ENCODE data around the gene PTPN5.

The PTPN5 gene

GRCh38 chr11:18739685-18740084 is 51.9 kb downstream of the PTPN5 start:
- no peak for DNase-seq

GRCh38 chr11:18737642-18738041 is 54.0 kb downstream of the PTPN5 start:
- DNase-seq = no peak

- DNase-seq = no peak
Observed at GRCh38 chr11:18736590-18737148, 54.9 kb downstream of the PTPN5 start.

- no peak for DNase-seq
Observed at GRCh38 chr11:18733202-18733601, 58.4 kb downstream of the PTPN5 start.

- peak; percentile 47 for DNase-seq
Observed at GRCh38 chr11:18731949-18732821, 59.4 kb downstream of the PTPN5 start.

- DNase-seq = no peak
Observed at GRCh38 chr11:18731441-18731840, 60.2 kb downstream of the PTPN5 start.

GRCh38 chr11:18730020-18730419 is 61.6 kb downstream of the PTPN5 start:
- no peak for DNase-seq

- no peak for DNase-seq
Observed at GRCh38 chr11:18729426-18729825, 62.2 kb downstream of the PTPN5 start.

GRCh38 chr11:18728658-18729057 is 62.9 kb downstream of the PTPN5 start:
- DNase-seq = no peak

GRCh38 chr11:18727479-18728236 is 63.9 kb downstream of the PTPN5 start:
- DNase-seq = peak; percentile 38

- DNase-seq = no peak
Observed at GRCh38 chr11:18726040-18726439, 65.6 kb downstream of the PTPN5 start, which contains the start of gene IGSF22. Gene IGSF22, minus strand, starts transcription at chr11:18726188. Its CDS starts 1,952 bp downstream, at chr11:18724236.

- DNase-seq = no peak
Observed at GRCh38 chr11:18723991-18724390, 67.6 kb downstream of the PTPN5 start.

- no peak for DNase-seq
Observed at GRCh38 chr11:18722293-18722637, 69.3 kb downstream of the PTPN5 start.

- peak; percentile 77 for DNase-seq
Observed at GRCh38 chr11:18721561-18722292, 69.9 kb downstream of the PTPN5 start.

- DNase-seq = peak; percentile 88
Observed at GRCh38 chr11:18720808-18721560, 70.6 kb downstream of the PTPN5 start.

GRCh38 chr11:18720091-18720807 is 71.3 kb downstream of the PTPN5 start:
- no peak for DNase-seq

GRCh38 chr11:18715476-18715875 is 76.1 kb downstream of the PTPN5 start:
- DNase-seq = no peak

GRCh38 chr11:18714443-18714780 is 77.2 kb downstream of the PTPN5 start:
- DNase-seq = no peak

- no peak for DNase-seq
Observed at GRCh38 chr11:18713646-18714442, 77.8 kb downstream of the PTPN5 start.

GRCh38 chr11:18710545-18710944 is 81.1 kb downstream of the PTPN5 start:
- DNase-seq = no peak

All from right kidney (tissue), 1 donor.